ENCODE results near the gene CAB39.

Gene CAB39

GRCh38 chr2:230742781-230743180 lies 30.1 kb downstream of the CAB39 start:
- CTCF ChIA-PET = no interaction called here

GRCh38 chr2:230746213-230746612 lies 33.6 kb downstream of the CAB39 start:
- CTCF ChIA-PET = interaction anchor here (1.2 kb wide), 1 partner anchor 52 kb away, joined by 3 read pairs; no protein-coding TSS in a partner anchor
- no peak overlapping the region for H3K4me3 ChIP-seq (ENCODE audit: low read depth, low read length)
- POLR2A ChIA-PET = no interaction called here
- DNase-seq (ENCODE audit: low read depth, low spot score) = no peak
- TF ChIP-seq, protein P1, sequence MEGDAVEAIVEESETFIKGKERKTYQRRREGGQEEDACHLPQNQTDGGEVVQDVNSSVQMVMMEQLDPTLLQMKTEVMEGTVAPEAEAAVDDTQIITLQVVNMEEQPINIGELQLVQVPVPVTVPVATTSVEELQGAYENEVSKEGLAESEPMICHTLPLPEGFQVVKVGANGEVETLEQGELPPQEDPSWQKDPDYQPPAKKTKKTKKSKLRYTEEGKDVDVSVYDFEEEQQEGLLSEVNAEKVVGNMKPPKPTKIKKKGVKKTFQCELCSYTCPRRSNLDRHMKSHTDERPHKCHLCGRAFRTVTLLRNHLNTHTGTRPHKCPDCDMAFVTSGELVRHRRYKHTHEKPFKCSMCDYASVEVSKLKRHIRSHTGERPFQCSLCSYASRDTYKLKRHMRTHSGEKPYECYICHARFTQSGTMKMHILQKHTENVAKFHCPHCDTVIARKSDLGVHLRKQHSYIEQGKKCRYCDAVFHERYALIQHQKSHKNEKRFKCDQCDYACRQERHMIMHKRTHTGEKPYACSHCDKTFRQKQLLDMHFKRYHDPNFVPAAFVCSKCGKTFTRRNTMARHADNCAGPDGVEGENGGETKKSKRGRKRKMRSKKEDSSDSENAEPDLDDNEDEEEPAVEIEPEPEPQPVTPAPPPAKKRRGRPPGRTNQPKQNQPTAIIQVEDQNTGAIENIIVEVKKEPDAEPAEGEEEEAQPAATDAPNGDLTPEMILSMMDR (IDR thresholded peaks at IDR 0.05; ENCODE audit: insufficient read depth, low read length, missing control alignments) = no peak

More at GRCh38 chr2:230742781-230743180, 30.1 kb downstream of the CAB39 start:
- no peak overlapping the region for H3K4me3 ChIP-seq (ENCODE audit: low read depth, low read length)
- TF ChIP-seq, protein P1 (IDR thresholded peaks at IDR 0.05; ENCODE audit: insufficient read depth, low read length, missing control alignments) = no peak
- DNase-seq (ENCODE audit: low read depth, low spot score) = no peak
- POLR2A ChIA-PET = no interaction called here

- CTCF ChIA-PET = interaction anchor here (1.0 kb wide), 1 partner anchor 50 kb away, joined by 3 read pairs; no protein-coding TSS in a partner anchor
Observed at GRCh38 chr2:230748087-230748486, 35.4 kb downstream of the CAB39 start.

DNA sequence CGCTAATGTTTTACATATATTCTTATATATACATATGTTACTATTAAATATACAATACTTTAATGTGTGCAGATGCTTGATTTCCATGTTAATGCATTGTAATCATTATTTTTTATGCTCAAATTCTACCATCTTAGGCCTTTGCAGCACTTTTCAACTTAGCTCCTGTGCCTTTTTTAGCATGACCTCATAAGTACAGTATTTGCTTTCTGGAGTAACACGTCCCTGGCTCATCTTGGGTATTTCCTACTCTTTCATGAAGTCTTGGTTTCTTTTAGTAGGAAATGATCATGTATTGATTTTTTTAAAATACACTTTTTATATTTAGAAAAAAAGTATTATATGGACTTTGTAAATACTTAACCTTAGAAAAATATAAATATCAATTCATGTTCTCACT lies 36.5 kb downstream of the CAB39 start:
- no peak overlapping the region for H3K4me3 ChIP-seq (ENCODE audit: low read depth, low read length)
- CTCF ChIA-PET = interaction anchor here (0.6 to 1.9 kb wide), 2 partner anchors 50 to 780 kb away, joined by 3 to 4 read pairs; no protein-coding TSS in a partner anchor
- DNase-seq (ENCODE audit: low read depth, low spot score) = no peak
- TF ChIP-seq, protein P1 (IDR thresholded peaks at IDR 0.05; ENCODE audit: insufficient read depth, low read length, missing control alignments) = no peak
- POLR2A ChIA-PET = no interaction called here

More at GRCh38 chr2:230748087-230748486, 35.4 kb downstream of the CAB39 start:
- no peak for DNase-seq (ENCODE audit: low read depth, low spot score)
- POLR2A ChIA-PET = no interaction called here
- TF ChIP-seq, protein P1 (IDR thresholded peaks at IDR 0.05; ENCODE audit: insufficient read depth, low read length, missing control alignments) = no peak
- H3K4me3 ChIP-seq (ENCODE audit: low read depth, low read length) = no peak overlapping the region

- ChIA-PET CTCF (interaction anchor here (1.1 to 1.9 kb wide), 3 partner anchors 10 to 48 kb away, joined by 3 to 4 read pairs (median 4); no protein-coding TSS in a partner anchor), POLR2A (no interaction called here)
- no peak for DNase-seq (ENCODE audit: low read depth, low spot score)
- TF ChIP-seq, protein P1 (IDR thresholded peaks at IDR 0.05; ENCODE audit: insufficient read depth, low read length, missing control alignments) = no peak
- no peak overlapping the region for H3K4me3 ChIP-seq (ENCODE audit: low read depth, low read length)
Observed at GRCh38 chr2:230751062-230751461, 38.4 kb downstream of the CAB39 start.

- TF ChIP-seq, protein P1 (IDR thresholded peaks at IDR 0.05; ENCODE audit: insufficient read depth, low read length, missing control alignments) = no peak
- H3K4me3 ChIP-seq (ENCODE audit: low read depth, low read length) = no peak overlapping the region
- ChIA-PET CTCF (no interaction called here), POLR2A (no interaction called here)
- no peak for DNase-seq (ENCODE audit: low read depth, low spot score)
Observed at GRCh38 chr2:230754200-230754599, 41.6 kb downstream of the CAB39 start.

Measured in AG04449 (cell line).